HG03025 (cell line): ENCODE data around the gene C12orf42.

Experiments
- ATAC-seq: cut with Tn5 transposase; IDR thresholded peaks from one replicate; pipeline ENCODE4 v1.9.1; 2021; ENCODE audit warnings: mild to moderate bottlenecking, moderate library complexity; ENCODE audit not compliant: unreplicated experiment, low FRiP score

The C12orf42 gene

DNA sequence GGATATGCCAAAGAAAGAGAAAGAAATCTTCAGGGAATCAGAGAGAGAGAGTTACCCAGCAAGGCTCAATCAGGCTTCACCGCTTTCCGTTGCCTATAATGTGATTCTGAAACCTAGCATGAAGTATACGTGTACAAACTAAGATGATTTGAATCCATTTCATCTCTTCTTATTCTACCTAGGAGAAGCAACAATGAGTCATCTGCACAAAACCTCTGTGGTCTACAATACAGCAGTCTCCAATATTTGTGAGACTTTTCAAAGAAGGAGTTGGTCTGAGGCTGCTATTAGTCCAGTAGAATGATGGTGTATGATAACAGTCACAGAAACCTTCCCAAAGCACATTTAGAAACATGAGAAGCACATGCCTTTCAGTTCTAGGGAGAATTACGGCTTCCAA lies 141.9 kb downstream of the C12orf42 start:
- ATAC-seq: no peak

DNA sequence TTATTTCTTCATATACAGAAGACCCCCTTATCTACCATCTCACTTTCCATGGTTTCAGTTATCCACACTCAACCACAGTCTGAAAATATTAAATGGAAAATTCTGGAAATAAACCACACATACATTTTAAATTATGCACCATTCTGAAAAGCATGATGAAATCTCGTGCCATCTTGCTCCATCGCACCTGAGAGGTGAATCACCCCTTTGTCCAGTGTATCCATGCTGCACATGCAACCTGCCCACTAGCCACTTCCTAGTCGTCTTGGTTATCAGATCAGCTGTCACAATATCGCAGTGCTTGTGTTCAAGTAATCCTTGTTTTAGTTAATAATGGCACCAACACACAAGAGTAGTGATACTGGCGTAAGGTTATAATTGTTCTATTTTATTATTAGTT lies 145.7 kb downstream of the C12orf42 start:
- no peak for ATAC-seq

DNA sequence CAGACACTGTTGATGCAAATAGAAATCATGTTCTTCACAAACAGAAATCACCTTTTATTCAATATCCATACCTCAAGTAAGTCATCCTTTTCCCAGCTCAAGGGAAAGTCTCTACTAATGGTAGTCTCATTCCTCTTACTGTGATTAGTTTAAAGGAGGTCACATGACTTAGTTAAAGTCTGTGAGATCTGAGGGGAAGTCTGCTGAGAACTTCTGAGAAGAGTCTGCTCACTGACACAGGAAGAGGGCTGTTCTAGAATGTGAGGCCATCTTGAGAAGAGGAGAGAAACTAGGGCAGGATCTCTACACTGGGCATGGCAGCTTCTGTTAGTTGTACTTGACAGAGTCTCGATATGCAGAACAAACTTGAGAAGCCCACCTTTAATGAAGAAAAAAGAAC lies 146.8 kb downstream of the C12orf42 start:
- ATAC-seq: no peak

DNA sequence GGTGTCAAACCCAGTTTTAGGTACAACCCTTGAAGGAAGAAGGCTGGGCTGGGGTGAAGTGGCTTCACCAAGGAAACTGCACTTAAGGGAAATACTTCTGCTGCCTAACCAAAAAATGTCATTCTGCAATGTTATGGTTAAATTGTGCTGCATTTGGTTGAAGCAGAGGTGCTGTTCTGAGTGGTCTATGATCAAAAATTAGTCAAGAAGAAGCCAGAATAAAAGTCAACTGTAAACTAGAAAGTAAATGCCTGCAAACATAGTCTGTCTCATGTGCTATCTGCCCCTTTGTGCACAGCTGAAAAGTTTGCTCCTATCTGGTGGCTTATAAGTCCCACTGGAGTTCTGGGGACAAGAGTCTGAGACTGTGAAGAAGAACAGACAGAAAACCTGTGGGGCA lies 158.8 kb downstream of the C12orf42 start:
- ATAC-seq: no peak

DNA sequence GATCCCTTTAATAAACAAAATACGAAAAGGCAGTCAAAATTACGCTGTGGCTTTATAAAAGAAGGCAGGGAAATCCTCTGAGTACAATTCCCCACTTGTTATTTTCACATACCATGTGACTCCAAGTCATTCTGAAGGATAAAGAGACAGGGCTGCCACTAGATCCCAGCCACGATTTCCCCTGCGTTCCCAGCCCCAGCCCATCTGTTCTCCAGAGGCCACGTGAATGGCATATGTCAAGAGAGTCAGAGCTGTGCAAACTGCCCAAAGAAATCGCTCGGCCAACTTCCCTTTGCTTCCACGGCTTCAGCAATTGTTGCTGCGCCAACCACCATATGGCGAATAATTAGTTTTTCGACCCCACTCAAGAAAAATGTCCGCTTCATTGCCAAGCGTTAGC lies 161.3 kb downstream of the C12orf42 start:
- no peak for ATAC-seq

DNA sequence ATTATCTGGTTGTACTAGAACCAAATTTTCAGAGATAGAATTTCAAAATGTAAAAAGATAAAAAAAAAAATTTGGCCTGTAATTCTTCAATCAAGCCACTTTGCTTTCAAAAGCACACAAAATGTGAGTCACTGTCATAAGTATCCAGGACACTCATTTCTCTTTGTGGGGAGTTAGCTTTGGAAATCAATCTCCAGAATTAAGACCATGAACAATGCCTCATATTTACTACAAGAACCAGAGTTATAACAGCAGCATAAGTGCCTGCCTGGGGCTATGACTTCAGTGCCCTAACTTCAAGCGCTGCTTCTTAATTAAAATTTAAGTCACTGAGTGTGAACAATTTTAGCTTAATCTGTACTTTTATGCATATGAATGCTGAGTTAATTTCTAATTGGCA lies 162.1 kb downstream of the C12orf42 start:
- ATAC-seq: no peak

DNA sequence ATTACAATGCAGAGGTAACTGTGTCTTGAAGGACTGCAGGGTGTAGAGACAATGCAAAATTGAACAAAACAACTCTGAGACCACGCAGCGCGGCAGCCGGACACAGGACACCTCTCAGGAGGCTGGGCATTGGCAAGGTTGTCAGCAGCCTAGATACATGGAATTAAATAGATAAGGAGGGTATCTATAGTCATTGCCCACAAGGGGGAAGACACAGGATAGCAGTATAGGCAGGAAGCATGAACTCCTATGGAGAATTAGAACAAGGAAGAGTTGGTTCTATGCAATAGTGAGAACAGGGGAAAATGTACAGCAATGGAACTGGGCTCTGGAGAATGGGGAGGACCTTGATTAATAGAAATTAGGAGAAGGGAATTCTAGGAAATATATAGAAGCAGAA lies 164.1 kb downstream of the C12orf42 start:
- ATAC-seq: no peak

DNA sequence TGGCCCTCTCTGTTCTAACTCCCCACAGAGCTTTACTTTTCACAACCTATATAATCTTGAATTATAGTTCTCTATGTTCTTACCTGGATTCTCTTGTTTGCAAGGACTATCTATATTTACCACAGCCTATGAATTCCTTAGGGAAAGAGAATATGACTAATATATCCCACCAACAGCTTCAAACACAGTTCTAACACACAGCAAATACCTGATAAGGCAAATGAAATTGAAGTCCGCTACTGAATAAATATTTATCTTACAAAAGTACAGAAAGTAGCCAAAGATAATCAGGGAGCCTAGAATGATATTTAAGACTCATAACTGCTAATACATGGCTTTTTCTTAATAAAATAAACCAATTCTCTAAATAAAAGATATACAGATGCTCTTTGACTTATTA lies 165.1 kb downstream of the C12orf42 start:
- no peak for ATAC-seq

DNA sequence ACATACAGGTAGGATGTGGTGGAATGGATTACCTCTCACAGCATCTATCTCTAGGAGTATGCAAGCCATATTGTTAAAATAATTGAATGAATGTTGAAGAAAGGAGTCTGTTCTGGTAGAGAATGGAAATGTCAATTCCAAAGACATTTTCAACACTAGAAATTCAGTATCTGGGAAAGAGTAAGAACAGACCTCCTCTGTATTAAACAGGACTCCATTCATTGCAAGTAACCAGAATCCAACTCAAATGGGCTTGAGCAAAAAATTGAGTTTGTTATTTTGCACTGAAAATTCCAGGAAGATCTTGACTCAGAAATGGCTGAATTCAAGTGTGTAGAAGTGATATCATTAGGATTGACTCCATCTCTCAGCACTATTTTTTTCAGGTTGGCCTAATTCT lies 168.1 kb downstream of the C12orf42 start:
- ATAC-seq: no peak

DNA sequence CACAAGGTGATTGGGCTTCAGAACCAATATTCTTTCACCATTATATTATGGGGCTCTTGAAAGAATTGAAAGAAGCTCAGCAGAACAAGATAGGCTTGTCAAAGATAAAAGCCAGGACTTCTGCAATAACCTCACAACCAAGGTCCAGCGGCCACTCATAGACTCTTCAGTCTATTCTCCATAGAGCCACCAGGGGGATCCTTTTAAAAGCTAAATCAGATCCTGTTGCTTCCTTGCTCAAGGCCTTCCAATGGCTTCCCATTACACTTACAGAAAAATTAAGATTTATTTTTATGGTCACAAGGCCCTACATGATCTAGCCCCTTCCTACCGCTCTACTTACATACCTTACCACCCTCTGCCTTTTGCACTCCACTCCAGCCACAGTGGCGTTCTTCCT lies 169.6 kb downstream of the C12orf42 start:
- no peak for ATAC-seq

DNA sequence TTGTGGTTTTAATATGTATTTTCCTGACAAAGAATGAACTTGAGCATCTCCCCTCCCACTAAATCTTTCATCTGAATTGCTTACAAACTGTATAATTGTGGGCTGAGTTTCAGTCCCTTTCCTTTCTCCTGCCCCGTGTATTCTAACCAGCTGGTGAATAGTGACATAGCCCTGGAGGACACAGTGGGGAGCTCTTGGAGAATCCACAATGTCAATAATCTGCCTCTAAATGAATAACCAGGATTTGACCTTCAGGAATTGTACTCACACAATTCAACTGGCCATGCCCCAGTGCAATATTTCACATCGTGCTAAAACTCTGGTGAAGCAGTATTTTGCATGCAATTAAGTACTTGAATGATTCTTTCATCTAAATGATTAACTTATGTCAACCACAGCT lies 177.2 kb downstream of the C12orf42 start:
- no peak for ATAC-seq

DNA sequence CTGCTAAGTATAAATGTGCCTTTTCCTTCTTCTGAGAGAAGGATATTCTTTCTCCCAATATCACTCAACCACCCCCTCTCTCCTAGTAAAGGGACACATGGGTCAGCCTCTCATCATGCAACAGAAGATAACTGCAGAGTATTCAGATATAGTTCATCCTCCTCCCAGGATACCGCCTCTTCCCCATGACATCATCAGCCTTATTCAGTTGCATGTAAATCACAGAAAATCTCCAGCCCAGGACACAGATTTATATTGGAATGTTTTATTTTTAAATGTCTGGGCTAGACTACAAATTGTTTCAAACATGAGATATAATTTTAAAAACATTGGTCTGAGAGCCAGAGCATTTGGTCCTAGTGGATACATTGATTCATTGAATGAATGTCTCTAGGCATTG lies 178.5 kb downstream of the C12orf42 start:
- ATAC-seq: no peak

DNA sequence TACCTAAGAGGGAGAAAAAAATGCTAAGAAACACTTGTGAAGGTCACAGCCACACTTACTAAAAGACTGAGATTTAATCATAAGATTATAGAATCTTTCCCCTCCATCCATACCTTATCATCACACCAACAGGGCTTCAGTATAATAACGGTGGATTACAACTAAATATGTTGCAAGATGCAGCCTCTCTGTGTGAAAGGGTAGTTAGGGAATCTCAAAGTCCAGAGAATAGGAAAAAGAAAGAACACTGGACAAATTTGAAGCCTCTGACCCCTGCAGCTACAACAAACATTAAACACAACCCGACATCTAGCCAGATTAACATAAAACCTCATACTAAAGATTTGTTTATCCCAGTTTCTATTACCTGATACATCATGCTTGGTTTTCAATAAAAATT lies 181.0 kb downstream of the C12orf42 start:
- ATAC-seq: no peak

DNA sequence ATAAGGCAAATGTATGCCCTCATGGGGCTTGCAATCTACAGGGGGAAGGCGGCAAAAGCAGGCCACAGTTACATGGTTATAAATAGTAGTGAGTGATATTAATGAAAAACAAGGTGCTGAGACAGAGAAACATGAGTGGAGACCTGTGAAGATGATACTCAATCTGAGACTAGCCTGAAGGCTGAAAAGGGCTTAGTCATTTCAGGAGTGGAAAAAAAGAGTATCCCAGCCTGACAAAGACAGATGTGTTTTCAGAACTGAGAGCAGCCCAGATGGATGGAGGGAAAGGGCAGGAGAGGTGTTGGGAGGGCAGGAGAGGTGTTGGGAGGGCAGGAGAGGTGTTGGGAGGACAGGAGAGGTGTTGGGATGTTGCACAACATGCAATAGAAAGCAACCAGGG lies 181.9 kb downstream of the C12orf42 start:
- ATAC-seq: no peak

DNA sequence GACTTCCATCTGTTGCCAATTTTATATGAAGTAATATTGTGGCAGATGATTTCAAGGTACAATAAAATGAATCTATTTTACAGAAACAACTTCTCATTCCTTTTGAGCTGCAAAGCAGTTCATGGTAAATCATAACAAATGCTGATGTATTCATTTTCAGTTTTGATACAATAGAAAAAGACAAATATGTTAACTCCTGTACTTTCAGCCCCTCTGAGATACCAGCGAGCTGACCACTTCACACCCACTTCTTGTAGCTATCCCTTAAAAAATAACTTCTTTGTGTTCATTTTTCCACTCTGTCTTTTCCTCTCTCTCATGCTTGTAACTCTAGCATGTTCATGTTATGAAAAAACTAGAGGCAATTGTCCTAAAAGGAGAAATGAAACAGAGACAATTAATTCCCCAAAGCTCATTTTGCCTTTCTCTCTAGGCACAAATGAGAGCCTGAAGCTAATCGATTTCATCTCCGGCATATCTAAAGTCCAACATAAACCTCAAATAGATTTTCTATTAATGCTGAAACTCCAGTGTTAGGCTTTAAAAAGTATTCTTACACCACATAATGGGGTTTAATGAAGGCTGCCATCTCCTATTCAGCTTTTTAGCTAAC lies 182.9 kb downstream of the C12orf42 start:
- no peak for ATAC-seq

DNA sequence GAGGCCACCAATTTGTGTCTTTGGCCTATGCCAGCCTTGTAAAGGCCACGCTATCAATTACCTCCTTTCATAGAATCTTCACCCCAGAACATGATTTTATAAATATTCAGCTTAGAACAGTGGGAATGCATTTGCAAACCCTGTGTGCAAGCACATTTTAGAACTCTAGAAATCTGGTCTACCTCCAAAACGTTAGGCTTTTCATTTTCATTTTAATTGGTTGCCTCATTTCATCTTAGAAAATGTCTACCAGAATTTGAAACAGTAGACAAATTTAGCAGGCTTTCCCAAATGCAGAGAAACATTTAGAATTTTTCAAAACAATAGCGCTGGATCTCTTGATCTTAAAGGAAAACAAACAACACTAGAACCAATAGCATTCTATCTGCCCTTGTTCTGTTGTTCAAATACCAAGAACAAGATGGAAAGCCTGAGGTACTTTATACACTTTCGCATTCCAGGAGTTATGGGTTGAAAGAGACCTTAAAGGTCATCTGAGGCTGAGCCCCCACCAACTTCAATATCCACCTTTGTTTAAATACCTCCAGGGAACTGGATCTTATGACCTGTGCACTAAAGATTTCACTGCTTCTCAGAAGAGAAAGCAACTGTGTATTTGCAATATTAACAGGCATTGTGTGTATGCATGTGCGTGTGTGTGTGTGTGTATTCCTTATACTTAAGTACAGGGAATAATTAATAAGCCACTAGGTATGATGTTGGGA lies 185.1 kb downstream of the C12orf42 start:
- ATAC-seq: no peak

DNA sequence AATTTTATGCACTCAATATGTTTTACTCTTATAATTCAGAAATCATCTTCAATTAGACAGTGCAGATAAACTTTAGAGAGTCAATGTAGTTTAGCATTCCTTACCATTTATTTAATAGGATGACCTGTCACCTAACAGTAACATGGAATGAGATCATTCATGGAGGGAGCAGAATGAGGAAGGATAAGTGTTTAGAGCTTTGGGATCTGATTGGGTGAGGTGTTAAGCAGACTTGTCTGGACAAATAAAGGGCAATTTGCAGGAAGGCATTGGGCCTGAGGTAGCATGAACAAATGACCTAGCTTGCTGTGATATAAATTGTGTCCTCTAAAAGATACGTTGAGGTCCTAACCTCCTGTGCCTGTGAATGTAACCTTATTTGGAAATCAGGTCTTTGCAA lies 187.4 kb downstream of the C12orf42 start:
- no peak for ATAC-seq

DNA sequence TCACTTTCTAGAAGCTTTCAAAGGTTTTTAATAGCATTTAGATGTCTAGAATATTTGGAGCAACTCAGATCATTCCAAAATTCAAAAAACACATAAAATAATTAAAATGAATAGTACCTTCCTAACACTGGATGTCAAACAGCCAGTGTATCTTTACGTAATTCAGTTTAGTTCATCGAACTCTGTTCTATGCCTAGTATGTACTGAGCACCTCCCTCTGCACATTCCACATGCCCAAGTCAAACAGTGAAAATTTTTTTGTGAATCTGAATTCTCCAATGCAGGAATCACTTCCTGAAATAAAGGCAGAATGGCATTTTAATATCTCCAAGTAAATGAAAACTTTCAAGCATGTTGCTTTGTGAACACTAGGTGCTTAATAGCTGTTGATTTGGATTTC lies 192.3 kb downstream of the C12orf42 start:
- no peak for ATAC-seq

DNA sequence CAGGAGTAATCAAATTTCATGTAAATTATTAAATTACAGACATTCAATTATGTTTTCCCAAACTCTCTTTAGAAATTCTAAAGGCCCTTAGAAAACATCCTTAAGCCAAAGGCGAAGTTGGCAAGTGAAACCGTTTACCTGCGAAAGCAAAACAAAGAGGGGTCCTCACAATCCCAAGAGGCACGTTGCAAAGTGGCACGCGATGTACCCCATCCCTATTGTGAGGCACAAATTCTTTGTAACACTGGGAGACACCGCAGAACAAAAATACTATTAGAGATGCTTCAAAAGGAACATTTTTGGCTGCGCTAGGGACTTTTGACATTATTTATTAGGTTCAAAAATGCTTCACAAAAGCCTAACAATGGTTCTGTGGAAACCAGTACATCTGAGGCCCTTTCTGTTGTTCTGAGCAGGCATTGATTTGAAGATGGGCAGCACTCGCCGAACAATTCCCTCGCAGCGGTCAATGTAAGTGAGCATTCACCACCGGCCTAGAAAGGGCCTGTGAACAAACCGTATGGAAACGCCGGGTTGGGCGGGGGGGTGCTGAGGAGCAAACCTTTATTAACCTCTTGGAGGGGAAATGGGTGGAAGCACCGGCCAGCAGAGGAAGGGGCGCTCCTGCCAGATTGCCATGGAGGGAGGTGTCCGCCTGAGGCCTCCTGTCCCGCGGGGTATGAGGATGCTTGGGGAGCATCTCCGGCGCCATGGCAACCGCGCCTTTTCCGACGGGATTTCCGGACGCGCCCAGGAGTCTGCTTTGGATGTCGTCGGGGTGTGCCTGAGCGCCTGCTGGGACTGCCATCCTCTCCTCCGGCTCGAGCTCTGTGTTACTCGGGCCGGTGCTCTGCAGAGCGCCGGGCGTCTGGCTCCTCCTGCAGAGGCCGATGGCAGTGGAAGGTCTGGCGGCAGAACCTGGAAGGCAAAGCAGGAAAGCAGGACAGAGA lies 193.9 kb downstream of the C12orf42 start:
- ATAC-seq: no peak

DNA sequence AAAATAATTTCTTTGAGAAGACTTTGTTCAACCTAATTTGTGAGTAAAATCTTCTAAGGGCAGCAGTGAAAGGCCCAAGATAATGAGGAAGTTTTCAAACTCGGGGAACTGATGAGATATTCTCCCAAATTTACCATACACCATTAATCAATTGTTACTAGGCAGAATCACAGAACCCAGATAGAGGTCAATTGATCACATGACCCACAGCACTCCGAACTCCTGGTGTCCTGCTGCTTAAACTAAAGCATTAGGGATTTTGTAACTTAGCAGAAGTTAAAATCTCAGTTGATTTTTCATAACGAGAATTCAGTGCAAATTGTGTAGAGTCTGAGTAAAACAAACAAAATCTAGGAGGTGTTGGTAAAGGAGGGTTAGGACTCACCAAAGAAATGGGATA lies 207.8 kb downstream of the C12orf42 start:
- ATAC-seq: no peak

DNA sequence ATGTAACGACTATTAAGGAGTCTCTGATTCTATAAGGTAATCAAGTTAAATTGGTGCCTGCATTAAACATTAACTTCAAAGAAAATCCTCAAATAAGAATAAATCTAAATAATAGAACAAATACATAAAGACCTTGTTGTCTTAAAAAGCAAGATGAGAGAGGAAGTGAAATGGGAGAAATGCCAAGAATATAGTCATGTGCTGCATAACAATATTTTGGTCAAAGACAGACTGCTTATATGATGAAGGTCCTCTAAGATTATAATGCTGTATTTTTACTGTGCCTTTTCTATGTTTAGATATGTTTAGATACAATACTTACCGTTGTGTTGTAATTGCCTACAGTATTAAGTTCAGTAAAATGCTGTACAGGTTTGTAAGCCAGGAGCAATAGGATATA lies 213.6 kb downstream of the C12orf42 start:
- no peak for ATAC-seq
